ENCODE results near the gene RBPJL.

RBPJL gene

GRCh38 chr20:45330476-45330875 lies 23.8 kb downstream of the RBPJL start:
- Histone ChIP-seq H3K9me3 (ENCODE audit: control insufficient read depth, insufficient read depth, low read length) (no peaks in the 10 kb centered on the region), H3K36me3 (ENCODE audit: control insufficient read depth, insufficient read depth, low read length) (peaks cover 11% of the 10 kb centered on the region; the same call in 1 of the 2 replicates), H3K27ac (ENCODE audit: low read length) (no peak overlapping the region), H3K4me3 (ENCODE audit: low read length) (no peak overlapping the region), H3K4me1 (ENCODE audit: control insufficient read depth, insufficient read depth, low read length) (no peaks in the 10 kb centered on the region), H3K27me3 (ENCODE audit: control insufficient read depth, insufficient read depth, low read length) (no peaks in the 10 kb centered on the region)
- no peak for DNase-seq (ENCODE audit: low read depth, low spot score)
- no CpG with 5 or more reads among the region's 3 CpGs for WGBS (ENCODE audit: insufficient coverage, insufficient read length)

GRCh38 chr20:45336530-45337366 lies 30.1 kb downstream of the RBPJL start:
- no CpG with 5 or more reads among the region's 11 CpGs for WGBS (ENCODE audit: insufficient coverage, insufficient read length)
- DNase-seq (ENCODE audit: low read depth, low spot score): no peak

GRCh38 chr20:45337367-45338120 lies 30.9 kb downstream of the RBPJL start:
- H3K4me3 ChIP-seq (ENCODE audit: low read length): no peak overlapping the region
- no peak for DNase-seq (ENCODE audit: low read depth, low spot score)
- H3K4me1 ChIP-seq (ENCODE audit: control insufficient read depth, insufficient read depth, low read length): peaks cover 19% of the 10 kb centered on the region
- no peak overlapping the region for H3K27ac ChIP-seq (ENCODE audit: low read length)
- H3K9me3 ChIP-seq (ENCODE audit: control insufficient read depth, insufficient read depth, low read length): no peaks in the 10 kb centered on the region
- no CpG with 5 or more reads among the region's 15 CpGs for WGBS (ENCODE audit: insufficient coverage, insufficient read length)
- no peaks in the 10 kb centered on the region for H3K27me3 ChIP-seq (ENCODE audit: control insufficient read depth, insufficient read depth, low read length)
- H3K36me3 ChIP-seq (ENCODE audit: control insufficient read depth, insufficient read depth, low read length): peaks cover 6% of the 10 kb centered on the region; the same call in 1 of the 2 replicates

More at GRCh38 chr20:45336530-45337366, 30.1 kb downstream of the RBPJL start:
- no peak overlapping the region for H3K27ac ChIP-seq (ENCODE audit: low read length)
- peaks cover 6% of the 10 kb centered on the region; the same call in 1 of the 2 replicates for H3K36me3 ChIP-seq (ENCODE audit: control insufficient read depth, insufficient read depth, low read length)
- no peak overlapping the region for H3K4me3 ChIP-seq (ENCODE audit: low read length)
- H3K9me3 ChIP-seq (ENCODE audit: control insufficient read depth, insufficient read depth, low read length): no peaks in the 10 kb centered on the region
- no peaks in the 10 kb centered on the region for H3K27me3 ChIP-seq (ENCODE audit: control insufficient read depth, insufficient read depth, low read length)
- H3K4me1 ChIP-seq (ENCODE audit: control insufficient read depth, insufficient read depth, low read length): peaks cover 14% of the 10 kb centered on the region

DNA sequence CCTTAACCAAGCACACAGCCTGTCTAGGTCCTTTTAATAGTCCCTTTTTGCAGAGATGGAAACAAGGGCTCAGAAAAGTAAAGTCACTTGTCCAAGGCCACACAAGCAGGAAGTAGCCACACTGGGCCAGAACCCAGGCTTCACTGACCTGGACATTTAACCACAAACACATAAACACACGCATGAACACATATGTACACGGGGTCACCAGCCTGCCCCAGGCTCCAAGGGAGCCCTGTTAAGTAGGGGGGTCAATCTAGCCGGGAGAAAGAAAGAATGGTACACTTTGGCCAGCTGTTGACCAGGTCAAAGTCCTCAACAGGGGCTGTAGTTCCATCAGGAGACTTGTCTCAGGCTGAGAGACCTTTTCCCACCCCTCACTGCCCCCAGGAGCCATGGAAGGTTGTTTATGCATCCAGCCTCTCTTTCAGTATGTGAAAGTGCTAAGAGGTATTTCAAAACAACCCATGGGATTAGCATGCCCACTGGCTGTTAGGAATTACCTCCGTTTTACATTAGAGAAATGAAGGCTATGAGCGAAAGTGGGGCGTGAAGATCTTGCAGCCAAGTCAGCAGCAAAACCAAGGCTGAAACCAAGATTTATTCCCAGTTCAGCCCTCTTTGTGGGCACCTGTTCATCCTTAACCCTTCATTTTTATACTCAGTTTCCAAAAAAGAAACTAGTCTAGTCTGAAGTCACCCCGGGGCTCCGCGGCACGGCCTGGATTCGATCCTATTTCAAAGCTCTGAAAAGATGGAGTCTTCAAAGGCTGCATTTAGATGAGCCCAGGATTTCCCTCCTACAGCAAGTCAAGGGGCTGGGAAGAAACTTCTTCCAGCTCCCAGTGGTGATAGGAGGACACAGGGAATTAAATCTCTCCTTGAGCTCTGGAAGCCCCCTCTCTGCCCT lies 31.7 kb downstream of the RBPJL start:
- Histone ChIP-seq H3K4me3 (ENCODE audit: low read length) (no peak overlapping the region), H3K9me3 (ENCODE audit: control insufficient read depth, insufficient read depth, low read length) (no peaks in the 10 kb centered on the region), H3K4me1 (ENCODE audit: control insufficient read depth, insufficient read depth, low read length) (peaks cover 19% of the 10 kb centered on the region), H3K27me3 (ENCODE audit: control insufficient read depth, insufficient read depth, low read length) (no peaks in the 10 kb centered on the region), H3K27ac (ENCODE audit: low read length) (no peak overlapping the region), H3K36me3 (ENCODE audit: control insufficient read depth, insufficient read depth, low read length) (no peaks in the 10 kb centered on the region)
- no CpG with 5 or more reads among the region's 11 CpGs for WGBS (ENCODE audit: insufficient coverage, insufficient read length)
- DNase-seq (ENCODE audit: low read depth, low spot score): no peak

DNA sequence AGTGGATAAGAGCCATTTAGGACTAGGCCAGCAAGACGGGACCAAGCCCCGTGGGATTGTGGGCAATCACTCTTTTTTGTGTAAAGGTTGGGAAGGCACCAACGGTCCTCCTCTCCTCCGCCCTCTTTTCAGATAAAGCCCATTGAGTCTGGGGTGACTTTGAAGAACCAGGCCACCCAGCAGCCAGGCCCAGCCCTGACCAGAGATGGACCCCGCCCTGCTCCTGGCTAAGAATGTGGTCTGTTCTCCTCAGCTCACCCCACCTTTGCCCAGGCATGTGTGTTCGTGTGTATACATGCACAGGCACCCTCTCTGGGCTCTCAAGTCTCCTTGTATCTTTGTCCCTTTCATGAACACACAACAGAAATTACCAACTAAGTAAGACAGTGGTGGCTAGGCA lies 32.4 kb downstream of the RBPJL start:
- no peak overlapping the region for H3K27ac ChIP-seq (ENCODE audit: low read length)

GRCh38 chr20:45339799-45340198 lies 33.2 kb downstream of the RBPJL start:
- H3K27ac ChIP-seq (ENCODE audit: low read length): no peak overlapping the region
- WGBS (ENCODE audit: insufficient coverage, insufficient read length): no CpG with 5 or more reads among the region's 2 CpGs
- H3K27me3 ChIP-seq (ENCODE audit: control insufficient read depth, insufficient read depth, low read length): no peaks in the 10 kb centered on the region
- DNase-seq (ENCODE audit: low read depth, low spot score): no peak
- peaks cover 24% of the 10 kb centered on the region for H3K4me1 ChIP-seq (ENCODE audit: control insufficient read depth, insufficient read depth, low read length)
- H3K4me3 ChIP-seq (ENCODE audit: low read length): no peak overlapping the region
- no peaks in the 10 kb centered on the region for H3K36me3 ChIP-seq (ENCODE audit: control insufficient read depth, insufficient read depth, low read length)
- no peaks in the 10 kb centered on the region for H3K9me3 ChIP-seq (ENCODE audit: control insufficient read depth, insufficient read depth, low read length)

More for the DNA sequence above, 32.4 kb downstream of the RBPJL start:
- no peak for DNase-seq (ENCODE audit: low read depth, low spot score)
- Histone ChIP-seq H3K9me3 (ENCODE audit: control insufficient read depth, insufficient read depth, low read length) (no peaks in the 10 kb centered on the region), H3K27me3 (ENCODE audit: control insufficient read depth, insufficient read depth, low read length) (no peaks in the 10 kb centered on the region), H3K4me1 (ENCODE audit: control insufficient read depth, insufficient read depth, low read length) (peaks cover 24% of the 10 kb centered on the region), H3K36me3 (ENCODE audit: control insufficient read depth, insufficient read depth, low read length) (no peaks in the 10 kb centered on the region), H3K4me3 (ENCODE audit: low read length) (no peak overlapping the region)
- no CpG with 5 or more reads among the region's 6 CpGs for WGBS (ENCODE audit: insufficient coverage, insufficient read length)

- no CpG with 5 or more reads among the region's 5 CpGs for WGBS (ENCODE audit: insufficient coverage, insufficient read length)
Observed at GRCh38 chr20:45340236-45340847, 33.7 kb downstream of the RBPJL start.

GRCh38 chr20:45340951-45341350 lies 34.3 kb downstream of the RBPJL start:
- Histone ChIP-seq H3K9me3 (ENCODE audit: control insufficient read depth, insufficient read depth, low read length) (no peaks in the 10 kb centered on the region), H3K36me3 (ENCODE audit: control insufficient read depth, insufficient read depth, low read length) (no peaks in the 10 kb centered on the region), H3K27ac (ENCODE audit: low read length) (no peak overlapping the region), H3K4me3 (ENCODE audit: low read length) (no peak overlapping the region), H3K27me3 (ENCODE audit: control insufficient read depth, insufficient read depth, low read length) (no peaks in the 10 kb centered on the region), H3K4me1 (ENCODE audit: control insufficient read depth, insufficient read depth, low read length) (peaks cover 28% of the 10 kb centered on the region)
- DNase-seq (ENCODE audit: low read depth, low spot score): no peak
- no CpG with 5 or more reads among the region's 1 CpG for WGBS (ENCODE audit: insufficient coverage, insufficient read length)

More at GRCh38 chr20:45340236-45340847, 33.7 kb downstream of the RBPJL start:
- Histone ChIP-seq H3K27me3 (ENCODE audit: control insufficient read depth, insufficient read depth, low read length) (no peaks in the 10 kb centered on the region), H3K4me1 (ENCODE audit: control insufficient read depth, insufficient read depth, low read length) (peaks cover 24% of the 10 kb centered on the region), H3K4me3 (ENCODE audit: low read length) (no peak overlapping the region), H3K27ac (ENCODE audit: low read length) (no peak overlapping the region), H3K36me3 (ENCODE audit: control insufficient read depth, insufficient read depth, low read length) (no peaks in the 10 kb centered on the region), H3K9me3 (ENCODE audit: control insufficient read depth, insufficient read depth, low read length) (no peaks in the 10 kb centered on the region)
- no peak for DNase-seq (ENCODE audit: low read depth, low spot score)

DNA sequence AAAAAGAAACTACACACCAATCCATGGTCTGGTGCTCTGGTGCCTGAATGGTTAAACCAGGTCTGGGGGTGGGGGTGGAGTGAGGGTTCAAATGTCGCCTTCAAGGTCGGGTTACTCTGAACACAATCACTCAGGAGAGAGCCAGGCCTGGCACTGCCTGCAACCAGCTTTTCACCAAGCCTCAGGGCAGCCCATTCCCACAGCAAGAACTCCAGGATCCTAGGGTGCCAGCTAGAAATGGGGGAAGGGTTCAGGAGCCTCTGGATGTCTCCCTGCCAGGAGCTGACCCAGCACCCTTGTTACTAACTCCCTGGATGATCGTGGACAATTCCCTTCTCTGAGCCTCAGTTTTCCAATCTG lies 34.9 kb downstream of the RBPJL start:
- Histone ChIP-seq H3K4me1 (ENCODE audit: control insufficient read depth, insufficient read depth, low read length) (peaks cover 31% of the 10 kb centered on the region), H3K4me3 (ENCODE audit: low read length) (no peak overlapping the region), H3K27ac (ENCODE audit: low read length) (peak overlapping the region; percentile 45), H3K27me3 (ENCODE audit: control insufficient read depth, insufficient read depth, low read length) (no peaks in the 10 kb centered on the region), H3K9me3 (ENCODE audit: control insufficient read depth, insufficient read depth, low read length) (no peaks in the 10 kb centered on the region), H3K36me3 (ENCODE audit: control insufficient read depth, insufficient read depth, low read length) (no peaks in the 10 kb centered on the region)
- no CpG with 5 or more reads among the region's 3 CpGs for WGBS (ENCODE audit: insufficient coverage, insufficient read length)
- DNase-seq (ENCODE audit: low read depth, low spot score): no peak
